Inflammatory macrophage treated with lipopolysaccharide for 4 hours (primary cell): ENCODE results near the gene USH1G.
"Not testable (repeated sequence)": the region's sequence is repeated elsewhere in the genome, so short reads cannot be mapped to it uniquely, and the experiment has no call there.

Source experiments
- DNase-seq: peaks from one replicate; pipeline ENCODE4 v3.0.0-alpha.2; 2020

Gene USH1G

GRCh38 chr17:74925242-74925641, 2.2 kb upstream of the USH1G start:
- DNase-seq = no peak

DNA sequence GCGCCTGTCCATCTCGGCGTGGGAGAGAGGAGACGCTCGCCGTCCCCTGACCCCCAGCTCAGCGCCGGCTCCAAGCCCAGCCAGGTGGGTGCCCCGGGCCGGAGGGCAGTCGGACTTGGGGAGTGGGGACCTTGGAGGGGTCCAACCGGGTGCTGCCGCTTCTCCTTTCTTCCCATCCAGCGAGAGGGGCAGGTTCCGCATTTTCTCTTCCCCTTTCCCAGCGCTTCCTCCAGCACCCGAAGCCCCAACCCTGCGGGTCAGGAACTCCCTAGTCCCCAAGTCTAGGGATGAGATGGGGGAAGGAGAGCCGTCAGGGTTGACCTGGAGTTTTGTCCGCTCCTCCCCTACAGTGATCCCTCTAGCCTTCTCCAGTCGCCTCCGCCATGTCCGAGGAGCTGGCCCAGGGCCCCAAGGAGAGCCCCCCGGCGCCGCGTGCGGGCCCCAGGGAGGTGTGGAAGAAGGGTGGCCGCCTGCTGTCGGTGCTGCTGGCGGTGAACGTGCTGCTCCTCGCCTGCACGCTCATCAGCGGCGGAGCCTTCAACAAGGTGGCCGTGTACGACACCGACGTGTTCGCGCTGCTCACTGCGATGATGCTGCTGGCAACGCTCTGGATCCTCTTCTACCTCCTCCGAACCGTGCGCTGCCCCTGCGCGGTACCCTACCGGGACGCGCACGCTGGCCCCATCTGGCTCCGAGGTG, 1.3 kb upstream of the USH1G start, which contains the start of gene OTOP2:
Gene OTOP2, plus strand, starts transcription at position 24 of the 699 bp plus-strand sequence. Its CDS starts 360 bp downstream, at position 384.
- peak; percentile 52 for DNase-seq

DNA sequence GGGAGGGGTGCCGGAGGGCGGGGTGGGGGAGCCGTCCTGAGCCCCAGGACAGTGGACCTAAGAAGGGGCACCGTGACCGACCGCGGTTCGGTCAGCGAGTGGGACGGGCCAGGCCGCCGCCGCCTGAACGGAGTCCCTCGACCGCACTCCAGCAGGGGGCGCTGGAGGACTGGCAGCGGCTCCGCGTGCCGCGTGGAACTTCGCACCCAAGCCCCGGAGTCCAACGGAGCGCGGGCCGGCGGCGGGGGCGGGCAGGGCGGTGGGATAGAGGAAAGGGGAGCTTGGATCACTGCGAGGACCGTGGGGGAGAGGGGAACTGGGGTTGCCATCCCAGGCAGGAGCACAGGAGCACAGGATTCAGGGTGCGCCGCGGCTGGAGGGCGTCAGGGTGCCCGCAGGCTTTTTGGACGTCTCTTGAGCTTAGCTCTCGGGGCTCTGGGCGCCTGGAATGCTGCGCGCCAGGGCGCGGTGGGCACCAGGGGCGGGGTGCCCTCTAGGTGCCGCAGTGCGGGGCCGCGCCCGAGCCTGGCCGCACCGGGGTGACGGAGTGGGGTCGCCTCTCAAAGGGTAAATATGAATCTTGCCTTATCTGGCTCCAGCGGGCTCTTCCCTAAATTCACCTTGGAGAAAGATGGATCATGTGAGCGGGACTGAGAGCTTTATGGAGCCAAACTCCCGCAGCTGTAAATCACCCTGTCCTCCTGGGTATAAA, 639 bp upstream of the USH1G start:
- peak; percentile 62 for DNase-seq

GRCh38 chr17:74922172-74922571, 883 bp downstream of the USH1G start:
- no peak for DNase-seq

DNA sequence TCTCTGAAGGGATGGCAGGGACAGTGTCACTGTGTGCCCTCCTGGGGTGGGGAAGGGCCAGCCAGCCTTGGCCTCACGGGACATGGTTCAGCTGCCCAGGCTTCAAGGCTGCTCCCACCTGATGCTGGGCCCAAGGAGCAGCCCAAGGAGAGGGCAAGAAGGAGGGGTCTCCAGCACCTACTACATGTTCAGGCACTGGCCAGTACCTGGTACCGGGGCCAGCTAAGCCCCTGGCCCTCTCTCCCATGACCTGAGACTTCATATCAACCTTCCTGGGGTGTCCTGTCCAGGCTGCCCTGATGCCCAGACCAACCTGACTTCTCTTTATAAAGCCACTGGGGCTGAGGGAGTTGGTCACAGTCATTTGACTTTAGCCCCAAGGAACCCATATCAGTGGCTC, 1.3 kb downstream of the USH1G start:
- DNase-seq = no peak

GRCh38 chr17:74921026-74921681, 1.9 kb downstream of the USH1G start:
- DNase-seq = no peak

DNA sequence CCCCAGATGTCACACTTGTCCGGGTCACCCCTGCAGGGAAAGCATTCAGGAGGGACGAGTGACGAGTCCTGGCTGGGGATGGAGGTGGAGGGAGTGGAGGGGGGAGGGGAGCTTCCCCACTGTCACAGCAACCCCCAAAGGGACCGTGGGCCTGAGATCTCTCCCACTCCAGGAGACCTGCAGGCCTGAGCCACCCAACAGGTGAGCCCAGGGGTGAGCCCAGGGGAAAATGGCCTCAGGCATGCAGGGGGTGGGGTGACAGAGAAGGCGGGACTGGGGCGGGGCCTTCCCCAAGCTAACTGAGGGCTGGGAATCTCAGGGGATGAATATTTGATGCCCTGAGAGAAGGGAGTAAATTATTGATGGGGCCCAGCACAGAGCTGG, 2.4 kb downstream of the USH1G start:
- DNase-seq = no peak

DNA sequence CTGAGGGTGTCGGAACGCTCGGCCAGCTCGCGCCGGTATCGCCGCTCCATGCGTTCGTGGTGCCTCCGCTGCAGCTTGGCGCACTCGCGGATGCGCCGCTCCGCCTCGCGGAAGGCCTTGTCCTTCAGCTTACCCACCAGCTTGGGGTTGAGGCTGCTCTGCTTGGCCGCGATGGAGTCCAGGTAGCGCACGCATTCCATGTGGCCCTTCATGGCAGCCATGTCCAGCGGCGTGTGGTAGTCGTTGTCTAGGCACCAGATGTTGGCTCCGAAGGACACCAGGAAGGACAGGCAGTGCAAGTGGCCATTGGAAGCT, 2.8 kb downstream of the USH1G start:
- DNase-seq = no peak

DNA sequence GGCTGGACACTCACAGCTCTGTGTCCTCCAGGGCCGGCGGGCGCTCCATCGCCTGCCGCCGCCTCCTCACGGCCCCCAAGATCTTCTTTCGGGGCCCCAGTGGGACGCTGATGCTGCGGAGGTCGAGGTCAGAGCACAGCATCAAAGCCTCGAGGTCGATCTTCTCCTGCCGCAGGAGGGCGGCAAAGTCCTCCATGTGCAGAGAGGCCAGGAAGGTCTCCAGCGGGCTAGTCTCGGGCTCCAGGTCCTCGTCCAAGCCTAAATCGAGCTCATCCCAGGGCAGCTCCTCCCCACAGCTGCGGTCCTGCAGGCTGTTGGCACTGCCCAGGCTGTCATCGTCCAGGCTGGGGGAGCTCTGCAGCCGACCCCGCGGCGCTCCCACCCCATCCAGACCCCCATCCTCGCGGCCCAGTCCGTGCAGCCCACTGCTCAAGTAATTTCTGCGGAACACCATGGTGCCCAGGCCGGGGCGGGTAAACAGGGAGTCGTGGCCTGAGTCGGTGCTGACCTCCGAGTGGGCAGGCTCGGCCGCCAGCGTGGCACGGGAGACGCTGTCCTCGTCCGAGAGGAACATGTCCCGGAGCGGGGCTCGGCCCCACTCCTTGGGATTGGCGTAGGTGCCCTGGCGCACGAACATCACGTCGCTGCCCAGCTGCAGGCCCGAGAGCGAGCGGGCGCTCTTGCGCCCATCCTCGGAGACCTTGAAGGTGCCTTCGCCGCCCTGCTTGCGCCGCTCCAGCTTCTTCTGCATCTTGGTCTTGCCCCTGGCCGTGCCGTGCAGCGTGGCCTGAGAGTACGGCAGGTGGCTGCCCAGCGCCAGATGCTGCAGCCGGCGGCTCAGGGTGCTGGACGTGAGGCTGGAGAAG, 3.4 kb downstream of the USH1G start:
- DNase-seq = peak; percentile 11

- no peak for DNase-seq
Measured at GRCh38 chr17:74918906-74919305, 4.1 kb downstream of the USH1G start.

DNA sequence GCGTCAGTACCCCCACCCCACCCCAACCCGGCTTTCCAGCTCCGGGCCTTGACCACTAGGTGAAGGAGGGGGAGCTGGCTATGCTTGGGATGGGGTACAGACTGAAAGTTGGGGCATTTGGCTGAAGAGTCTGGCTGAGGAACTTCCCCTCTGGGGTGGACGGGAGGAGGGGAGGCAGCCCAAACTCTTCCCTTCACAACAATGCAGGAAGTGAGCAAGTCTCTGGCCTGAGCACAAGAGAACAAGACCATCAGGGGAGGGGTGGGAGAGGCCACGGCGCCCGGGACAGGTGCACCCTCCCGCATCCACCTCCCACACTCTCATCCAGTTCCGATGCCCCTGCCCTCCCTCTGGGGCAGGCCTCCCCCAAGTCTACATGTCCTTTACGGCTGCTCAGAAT, 5.6 kb downstream of the USH1G start:
- DNase-seq = peak; percentile 56

GRCh38 chr17:74916851-74917199, 6.2 kb downstream of the USH1G start:
- no peak for DNase-seq

- no peak for DNase-seq
Measured at GRCh38 chr17:74916136-74916850, 6.8 kb downstream of the USH1G start.

DNA sequence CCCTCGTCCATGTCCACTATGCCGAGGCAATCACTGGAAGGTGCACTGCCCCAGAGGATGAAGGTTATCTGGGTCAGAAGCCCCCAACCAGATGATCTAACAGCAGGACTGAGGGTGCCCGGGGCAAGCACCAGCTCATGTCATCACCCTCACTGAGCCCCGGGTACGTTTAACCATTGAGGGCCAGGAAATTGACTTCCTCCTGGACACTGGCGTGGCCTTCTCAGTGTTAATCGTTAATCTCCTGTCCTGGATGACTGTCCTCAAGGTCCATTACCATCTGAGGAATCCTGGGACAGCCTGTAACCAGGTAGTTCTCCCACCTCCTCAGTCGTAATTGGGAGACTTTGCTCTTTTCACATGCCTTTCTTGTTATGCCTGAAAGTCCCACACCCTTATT, 11.6 kb downstream of the USH1G start:
- not testable (repeated sequence) for DNase-seq

DNA sequence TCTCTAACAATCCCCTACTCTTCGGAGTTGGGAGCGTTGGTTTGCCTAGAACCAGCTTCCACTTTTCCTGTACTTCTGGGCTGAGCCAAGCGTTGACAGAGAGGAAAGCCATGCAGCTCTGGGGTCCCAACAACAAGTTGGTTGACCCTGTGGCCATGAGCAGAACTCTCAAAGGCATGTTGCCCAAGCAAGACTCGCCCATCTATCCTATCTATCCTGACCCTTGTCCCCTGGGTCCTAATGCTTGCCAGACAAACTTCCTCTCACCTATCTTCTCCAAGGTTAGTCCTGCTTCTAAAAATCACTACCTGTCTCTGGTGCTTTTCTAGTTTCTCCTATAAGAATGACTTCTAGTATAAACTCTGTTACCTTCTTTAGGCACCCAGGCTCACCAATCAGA, 14.0 kb downstream of the USH1G start:
- not testable (repeated sequence) for DNase-seq

DNA sequence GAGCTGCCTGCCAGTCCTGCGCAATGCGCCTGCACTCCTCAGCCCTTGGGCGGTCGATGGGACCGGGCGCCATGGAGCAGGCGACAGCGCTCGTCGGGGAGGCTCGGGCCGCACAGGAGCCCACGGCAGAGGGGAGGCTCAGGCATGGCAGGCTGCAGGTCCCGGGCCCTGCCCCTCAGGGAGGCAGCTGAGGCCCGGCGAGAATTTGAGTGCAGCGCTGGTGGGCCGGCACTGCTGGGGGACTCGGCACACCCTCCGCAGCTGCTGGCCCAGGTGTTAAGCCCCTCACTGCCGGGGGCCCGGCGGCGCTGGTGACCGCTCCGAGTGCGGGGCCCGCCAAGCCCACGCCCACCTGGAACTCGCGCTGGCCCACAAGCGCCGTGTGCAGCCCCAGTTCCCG, 16.0 kb downstream of the USH1G start:
- no peak for DNase-seq

DNA sequence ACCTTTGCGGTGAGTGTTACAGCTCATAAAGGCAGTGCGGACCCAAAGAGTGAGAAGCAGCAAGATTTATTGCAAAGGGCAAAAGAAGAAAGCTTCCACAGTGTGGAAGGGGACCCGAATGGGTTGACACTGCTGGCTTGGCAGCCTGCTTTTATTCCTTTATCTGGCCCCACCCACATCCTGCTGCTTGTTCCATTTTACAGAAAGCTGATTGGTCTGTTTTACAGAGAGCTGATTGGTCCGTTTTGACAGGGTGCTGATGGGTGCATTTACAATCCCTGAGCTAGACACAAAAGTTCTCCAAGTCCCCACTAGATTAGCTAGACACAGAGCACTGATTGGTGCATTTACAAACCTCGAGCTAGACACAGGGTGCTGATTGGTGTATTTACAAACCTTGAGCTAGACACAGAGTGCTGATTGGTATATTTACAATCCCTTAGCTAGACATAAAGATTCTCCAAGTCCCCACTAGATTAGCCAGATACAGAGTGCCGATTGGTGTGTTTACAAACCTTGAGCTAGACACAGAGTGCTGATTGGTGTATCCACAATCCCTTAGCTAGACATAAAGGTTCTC, 16.8 kb downstream of the USH1G start:
- not testable (repeated sequence) for DNase-seq

GRCh38 chr17:74904687-74905409, 18.2 kb downstream of the USH1G start:
- DNase-seq = no peak

GRCh38 chr17:74903671-74904070, 19.4 kb downstream of the USH1G start:
- DNase-seq = no peak

- DNase-seq = no peak
Measured at GRCh38 chr17:74903034-74903433, 20.0 kb downstream of the USH1G start.

GRCh38 chr17:74901353-74902135, 21.5 kb downstream of the USH1G start:
- no peak for DNase-seq
